Natural killer cell (primary cell): ENCODE measurements around the gene IER3. TPM values are rescaled to one million over a fixed set of nuclear protein-coding genes. Genes with fewer than 3 reads are reported as not detected.

Experiments used
- ATAC-seq, 3 donors: fragments of 150-1000 bp in 2 of 3; fragments of 200-7000 bp in 1 of 3; cut with Tn5 transposase; 1 replicate in 1 of 3; 2 replicates in 2 of 3; pipeline ENCODE4 v1.10.0; 2021; ENCODE audit warnings: mild to moderate bottlenecking in 2 of 3, moderate library complexity in 2 of 3
- DNase-seq, 2 donors: peaks; one replicate each; pipeline versions ENCODE4 v3.0.0 to v3.0.0-alpha.2; 2013 to 2021; ENCODE audit warnings: mixed read lengths in 1 of 2
- H3K27ac ChIP-seq: one replicate; pipeline ENCODE4 v1.5.1; 2013; ENCODE audit warnings: mild to moderate bottlenecking, low read length
- H3K27me3 ChIP-seq: one replicate; pipeline ENCODE4 v1.6.1; 2013; ENCODE audit warnings: low read length; ENCODE audit not compliant: control insufficient read depth, insufficient read depth
- H3K36me3 ChIP-seq: one replicate; pipeline ENCODE4 v1.6.1; 2013; ENCODE audit warnings: low read length; ENCODE audit not compliant: control insufficient read depth, insufficient read depth
- H3K4me1 ChIP-seq: one replicate; pipeline ENCODE4 v1.6.1; 2013; ENCODE audit warnings: low read length; ENCODE audit not compliant: control insufficient read depth, insufficient read depth
- H3K4me3 ChIP-seq: one replicate; pipeline ENCODE4 v1.5.1; 2013; ENCODE audit warnings: low read length
- H3K9me3 ChIP-seq: one replicate; pipeline ENCODE4 v1.6.1; 2013; ENCODE audit warnings: low read length; ENCODE audit not compliant: control insufficient read depth, insufficient read depth
- H3K27ac Mint-ChIP-seq, 2 donors: one replicate each; pipeline ENCODE4 v1.8.0; 2022; ENCODE audit warnings: mild to moderate bottlenecking in 2 of 2, mixed read lengths in 2 of 2, moderate library complexity in 1 of 2
- H3K27me3 Mint-ChIP-seq, 2 donors: one replicate each; pipeline ENCODE4 v1.8.0; 2022; ENCODE audit warnings: low read depth in 2 of 2, mixed read lengths in 2 of 2
- H3K36me3 Mint-ChIP-seq: one replicate; pipeline ENCODE4 v1.8.0; 2022; ENCODE audit warnings: mixed read lengths
- H3K4me1 Mint-ChIP-seq, 2 donors: one replicate each; pipeline ENCODE4 v1.8.0; 2022; ENCODE audit warnings: mixed read lengths in 2 of 2
- H3K4me3 Mint-ChIP-seq: one replicate; pipeline ENCODE4 v1.8.0; 2022; ENCODE audit warnings: mild to moderate bottlenecking, moderate library complexity, mixed read lengths
- H3K9me3 Mint-ChIP-seq, 2 donors: one replicate each; pipeline ENCODE4 v1.8.0; 2022; ENCODE audit warnings: mixed read lengths in 2 of 2
- CTCF ChIP-seq: fragments of 200-600 bp; IDR thresholded peaks from one replicate; pipeline ENCODE4 v1.8.0; 2022; ENCODE audit warnings: antibody characterized with exemption
- WGBS: methylation state at CpG from one replicate; pipeline ENCODE4 v1.1.7; 2013; ENCODE audit warnings: missing lambda C conversion rate; ENCODE audit not compliant: insufficient coverage; 5-methylcytosine and 5-hydroxymethylcytosine counted together
- intact Hi-C: fragments of 100-400 bp; cut with micrococcal nuclease; formaldehyde crosslinking; loops from one replicate; pipeline ENCODE4 v1.14.2; 2022
- total RNA-seq, 4 donors: library from RNA; stranded (reverse); fragments of 120-200 nt in 1 of 4; gene quantifications; one replicate each; pipeline versions ENCODE4 v1.2.3 to v1.2.4, GENCODE V29; 2013 to 2022

The IER3 gene
- total RNA-seq, 3 donors from 2014 or later (not counting 1 experiment from before 2014, with no cell fraction given) = 39.7 to 105 (median 66.5) TPM

- Histone ChIP-seq H3K27ac (no peak overlapping the region), H3K4me1 (peaks cover 15% of the 10 kb centered on the region), H3K36me3 (no peaks in the 10 kb centered on the region), H3K27me3 (no peaks in the 10 kb centered on the region), H3K4me3 (no peak overlapping the region), H3K9me3 (no peaks in the 10 kb centered on the region)
- ATAC-seq = no peak
- WGBS = 93% methylated on average over 5 of the region's 5 CpGs
- Mint-ChIP-seq H3K9me3 (no peaks in the 10 kb centered on the region), H3K4me3 (peak overlapping the region; percentile 64), H3K36me3 (no peaks in the 10 kb centered on the region), H3K27me3 (peaks cover 0 to 3% of the 10 kb centered on the region in 2 donors), H3K27ac (peak overlapping the region in 1 of 2 donors; percentile 68), H3K4me1 (peaks cover 30 to 32% of the 10 kb centered on the region in 2 donors)
- DNase-seq = no peak
- no peak for TF ChIP-seq CTCF
- intact Hi-C loops = no loop called here
Measured at GRCh38 chr6:30769853-30770524, 25.6 kb upstream of the IER3 start.

- peak overlapping the region; percentile 64 for H3K4me3 Mint-ChIP-seq
- Histone ChIP-seq H3K4me3 (no peak overlapping the region), H3K27ac (no peak overlapping the region), H3K9me3 (no peaks in the 10 kb centered on the region), H3K36me3 (no peaks in the 10 kb centered on the region), H3K27me3 (no peaks in the 10 kb centered on the region), H3K4me1 (peaks cover 15% of the 10 kb centered on the region)
- peak; percentile 22 to 62 for DNase-seq
- no peaks in the 10 kb centered on the region for H3K9me3 Mint-ChIP-seq
- H3K27ac Mint-ChIP-seq = peak overlapping the region in 1 of 2 donors; percentile 68
- no peaks in the 10 kb centered on the region for H3K36me3 Mint-ChIP-seq
- TF ChIP-seq CTCF = no peak
- ATAC-seq = peak; percentile 33 to 85 (median 57)
- intact Hi-C loops = no loop called here
- WGBS = 22% methylated on average over 11 of the region's 16 CpGs
- H3K27me3 Mint-ChIP-seq = peaks cover 3 to 10% of the 10 kb centered on the region in 2 donors
- H3K4me1 Mint-ChIP-seq = peaks cover 30 to 34% of the 10 kb centered on the region in 2 donors
Measured at GRCh38 chr6:30769088-30769852, 24.9 kb upstream of the IER3 start.

GRCh38 chr6:30768634-30769087 is 24.3 kb upstream of the IER3 start:
- Histone ChIP-seq H3K4me1 (peaks cover 15% of the 10 kb centered on the region), H3K27ac (no peak overlapping the region), H3K9me3 (no peaks in the 10 kb centered on the region), H3K4me3 (no peak overlapping the region), H3K36me3 (no peaks in the 10 kb centered on the region), H3K27me3 (no peaks in the 10 kb centered on the region)
- DNase-seq (no peak), ATAC-seq (peak in 1 of 3 donors; percentile 28)
- intact Hi-C loops = no loop called here
- H3K4me1 Mint-ChIP-seq = peaks cover 36 to 40% of the 10 kb centered on the region in 2 donors
- H3K4me3 Mint-ChIP-seq = peak overlapping the region; percentile 49
- peak overlapping the region in 1 of 2 donors; percentile 68 for H3K27ac Mint-ChIP-seq
- 95% methylated on average over 4 of the region's 4 CpGs for WGBS
- no peaks in the 10 kb centered on the region for H3K9me3 Mint-ChIP-seq
- peaks cover 9 to 17% of the 10 kb centered on the region in 2 donors for H3K27me3 Mint-ChIP-seq
- H3K36me3 Mint-ChIP-seq = no peaks in the 10 kb centered on the region
- no peak for TF ChIP-seq CTCF
